Endodermal cell (in vitro differentiated cells): ENCODE data around the gene ADCYAP1R1. TPM values are rescaled to one million over a fixed set of nuclear protein-coding genes. Genes with fewer than 3 reads are reported as not detected.

Experiments
- DNase-seq: peaks from one replicate; pipeline ENCODE4 v3.0.0-alpha.2; 2017
- H3K27ac ChIP-seq: 2 replicates; pipeline ENCODE4 v1.5.1; 2013; ENCODE audit warnings: mild to moderate bottlenecking, low read depth, low read length, moderate library complexity
- H3K27me3 ChIP-seq: 2 replicates; pipeline ENCODE4 v1.6.1; 2013; ENCODE audit warnings: mild to moderate bottlenecking, low read length, moderate library complexity; ENCODE audit not compliant: insufficient read depth, control insufficient read depth, poor library complexity, severe bottlenecking
- H3K36me3 ChIP-seq: 2 replicates; pipeline ENCODE4 v1.7.0; 2013; ENCODE audit warnings: mild to moderate bottlenecking, low read length, moderate library complexity; ENCODE audit not compliant: control insufficient read depth, insufficient read depth
- H3K4me1 ChIP-seq: one replicate; pipeline ENCODE4 v1.7.0; 2013; ENCODE audit warnings: low read length; ENCODE audit not compliant: control insufficient read depth, insufficient read depth
- H3K4me3 ChIP-seq: 2 replicates; pipeline ENCODE4 v1.5.1; 2013; ENCODE audit warnings: mild to moderate bottlenecking, low read length, moderate library complexity
- H3K9ac ChIP-seq: 2 replicates; pipeline ENCODE4 v1.6.1; 2013; ENCODE audit warnings: mild to moderate bottlenecking, low read length, moderate library complexity; ENCODE audit not compliant: poor library complexity, severe bottlenecking; ENCODE audit errors: extremely low read depth
- H3K9me3 ChIP-seq: 2 replicates; pipeline ENCODE4 v1.6.1; 2013; ENCODE audit warnings: mild to moderate bottlenecking, low read length, moderate library complexity; ENCODE audit not compliant: control insufficient read depth
- H3K27ac Mint-ChIP-seq: 2 replicates; pipeline ENCODE4 v1.8.0; 2020; ENCODE audit warnings: mixed read lengths
- H3K27me3 Mint-ChIP-seq: 2 replicates; pipeline ENCODE4 v1.8.0; 2021; ENCODE audit warnings: mild to moderate bottlenecking, mixed read lengths; ENCODE audit not compliant: insufficient read depth
- H3K36me3 Mint-ChIP-seq: 2 replicates; pipeline ENCODE4 v1.8.0; 2020; ENCODE audit warnings: low read depth, mixed read lengths
- H3K4me1 Mint-ChIP-seq: 2 replicates; pipeline ENCODE4 v1.8.0; 2020; ENCODE audit warnings: mixed read lengths
- H3K4me3 Mint-ChIP-seq: 2 replicates; pipeline ENCODE4 v1.8.0; 2020; ENCODE audit warnings: mild to moderate bottlenecking, moderate library complexity, mixed read lengths
- H3K9me3 Mint-ChIP-seq: 2 replicates; pipeline ENCODE4 v1.8.0; 2020; ENCODE audit warnings: mild to moderate bottlenecking, mixed read lengths
- WGBS, 2 experiments: methylation state at CpG; one replicate each; pipeline versions ENCODE4 v1.1.5 to v1.1.7; 2013; ENCODE audit warnings: missing lambda C conversion rate in 2 of 2, mixed read lengths in 1 of 2; ENCODE audit not compliant: insufficient coverage in 1 of 2, insufficient read length in 1 of 2; 5-methylcytosine and 5-hydroxymethylcytosine counted together
- total RNA-seq, 2 donors: library from RNA; stranded (reverse); fragmentation: NEBNext Ultra II Directional in 1 of 2; extraction: Animal tissue kit (Norgen Biotek cat#: 25700) in 1 of 2; gene quantifications; 2 replicates in 1 of 2; 3 replicates in 1 of 2; pipeline ENCODE4 v1.2.1, GENCODE V29; 2021
- TF ChIP-seq, protein P1 (sequence below): fragments of 200-600 bp; sonication (generic); conservative IDR thresholded peaks from 2 replicates; pipeline ENCODE4 v1.5.0; 2021; ENCODE audit warnings: antibody characterized with exemption, mild to moderate bottlenecking

Gene ADCYAP1R1
- total RNA-seq, 2 donors from 2014 or later = 1.2 to 2.1 TPM

GRCh38 chr7:31110331-31111108, 58.4 kb downstream of the ADCYAP1R1 start:
- Mint-ChIP-seq H3K36me3 (no peaks in the 10 kb centered on the region), H3K4me1 (no peaks in the 10 kb centered on the region), H3K27me3 (peaks cover 19% of the 10 kb centered on the region), H3K9me3 (no peaks in the 10 kb centered on the region), H3K4me3 (no peak overlapping the region), H3K27ac (no peak overlapping the region)
- no peaks in the 10 kb centered on the region for H3K4me1 ChIP-seq
- H3K4me3 ChIP-seq = no peak overlapping the region
- H3K27me3 ChIP-seq = peaks cover 19% of the 10 kb centered on the region
- H3K9ac ChIP-seq = no peak overlapping the region
- no peaks in the 10 kb centered on the region for H3K36me3 ChIP-seq
- TF ChIP-seq, protein P1, sequence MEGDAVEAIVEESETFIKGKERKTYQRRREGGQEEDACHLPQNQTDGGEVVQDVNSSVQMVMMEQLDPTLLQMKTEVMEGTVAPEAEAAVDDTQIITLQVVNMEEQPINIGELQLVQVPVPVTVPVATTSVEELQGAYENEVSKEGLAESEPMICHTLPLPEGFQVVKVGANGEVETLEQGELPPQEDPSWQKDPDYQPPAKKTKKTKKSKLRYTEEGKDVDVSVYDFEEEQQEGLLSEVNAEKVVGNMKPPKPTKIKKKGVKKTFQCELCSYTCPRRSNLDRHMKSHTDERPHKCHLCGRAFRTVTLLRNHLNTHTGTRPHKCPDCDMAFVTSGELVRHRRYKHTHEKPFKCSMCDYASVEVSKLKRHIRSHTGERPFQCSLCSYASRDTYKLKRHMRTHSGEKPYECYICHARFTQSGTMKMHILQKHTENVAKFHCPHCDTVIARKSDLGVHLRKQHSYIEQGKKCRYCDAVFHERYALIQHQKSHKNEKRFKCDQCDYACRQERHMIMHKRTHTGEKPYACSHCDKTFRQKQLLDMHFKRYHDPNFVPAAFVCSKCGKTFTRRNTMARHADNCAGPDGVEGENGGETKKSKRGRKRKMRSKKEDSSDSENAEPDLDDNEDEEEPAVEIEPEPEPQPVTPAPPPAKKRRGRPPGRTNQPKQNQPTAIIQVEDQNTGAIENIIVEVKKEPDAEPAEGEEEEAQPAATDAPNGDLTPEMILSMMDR = no peak
- DNase-seq = no peak
- H3K27ac ChIP-seq = no peak overlapping the region
- no peaks in the 10 kb centered on the region for H3K9me3 ChIP-seq
- WGBS, 2 experiments = 85 to 87% methylated on average over 5 to 7 of the region's 7 CpGs

- DNase-seq = no peak
- Histone ChIP-seq H3K27ac (no peak overlapping the region), H3K9ac (no peak overlapping the region), H3K9me3 (no peaks in the 10 kb centered on the region), H3K36me3 (no peaks in the 10 kb centered on the region), H3K4me1 (no peaks in the 10 kb centered on the region), H3K27me3 (peaks cover 19% of the 10 kb centered on the region), H3K4me3 (no peak overlapping the region)
- no peaks in the 10 kb centered on the region for H3K4me1 Mint-ChIP-seq
- H3K36me3 Mint-ChIP-seq = no peaks in the 10 kb centered on the region
- no peaks in the 10 kb centered on the region for H3K9me3 Mint-ChIP-seq
- H3K27me3 Mint-ChIP-seq = peaks cover 19% of the 10 kb centered on the region
- H3K4me3 Mint-ChIP-seq = no peak overlapping the region
- TF ChIP-seq, protein P1 = no peak
- H3K27ac Mint-ChIP-seq = no peak overlapping the region
Measured at GRCh38 chr7:31111109-31111451, 59.0 kb downstream of the ADCYAP1R1 start.

GRCh38 chr7:31113660-31114059, 61.6 kb downstream of the ADCYAP1R1 start:
- Histone ChIP-seq H3K4me3 (no peak overlapping the region), H3K9me3 (no peaks in the 10 kb centered on the region), H3K27ac (no peak overlapping the region), H3K9ac (no peak overlapping the region), H3K27me3 (peaks cover 28% of the 10 kb centered on the region), H3K4me1 (no peaks in the 10 kb centered on the region), H3K36me3 (no peaks in the 10 kb centered on the region)
- WGBS, 2 experiments = 48 to 50% methylated on average over 1 of the region's 1 CpG
- TF ChIP-seq, protein P1 = no peak
- no peaks in the 10 kb centered on the region for H3K9me3 Mint-ChIP-seq
- no peaks in the 10 kb centered on the region for H3K36me3 Mint-ChIP-seq
- H3K4me3 Mint-ChIP-seq = no peak overlapping the region
- DNase-seq = no peak
- no peaks in the 10 kb centered on the region for H3K4me1 Mint-ChIP-seq
- peaks cover 21% of the 10 kb centered on the region for H3K27me3 Mint-ChIP-seq
- no peak overlapping the region for H3K27ac Mint-ChIP-seq
